ENCODE results near the gene SIRT7. TPM values are rescaled to one million over a fixed set of nuclear protein-coding genes. Genes with fewer than 3 reads are reported as not detected.

SIRT7 gene
- total RNA-seq, 1 donor from 2014 or later = 50.2 TPM

GRCh38 chr17:81915331-81915730 lies 2.6 kb downstream of the SIRT7 start:
- intact Hi-C loops (cut with micrococcal nuclease) = no loop called here
- H3K36me3 Mint-ChIP-seq (ENCODE audit: low read depth) = peaks cover 62% of the 10 kb centered on the region
- H3K27me3 Mint-ChIP-seq (ENCODE audit: low read depth) = no peaks in the 10 kb centered on the region
- H3K4me1 Mint-ChIP-seq (ENCODE audit: low read depth) = peaks cover 23% of the 10 kb centered on the region
- H3K4me3 Mint-ChIP-seq (ENCODE audit: low read depth) = no peak overlapping the region
- DNase-seq (ENCODE audit: low spot score) = no peak
- no peaks in the 10 kb centered on the region for H3K9me3 Mint-ChIP-seq
- no peak overlapping the region for H3K27ac Mint-ChIP-seq

GRCh38 chr17:81914103-81914850 lies 3.7 kb downstream of the SIRT7 start:
- Mint-ChIP-seq H3K27ac (no peak overlapping the region), H3K36me3 (ENCODE audit: low read depth) (peaks cover 58% of the 10 kb centered on the region), H3K4me1 (ENCODE audit: low read depth) (peaks cover 26% of the 10 kb centered on the region), H3K9me3 (no peaks in the 10 kb centered on the region), H3K4me3 (ENCODE audit: low read depth) (no peak overlapping the region), H3K27me3 (ENCODE audit: low read depth) (no peaks in the 10 kb centered on the region)
- intact Hi-C loops (cut with micrococcal nuclease) = no loop called here
- no peak for DNase-seq (ENCODE audit: low spot score)

DNA sequence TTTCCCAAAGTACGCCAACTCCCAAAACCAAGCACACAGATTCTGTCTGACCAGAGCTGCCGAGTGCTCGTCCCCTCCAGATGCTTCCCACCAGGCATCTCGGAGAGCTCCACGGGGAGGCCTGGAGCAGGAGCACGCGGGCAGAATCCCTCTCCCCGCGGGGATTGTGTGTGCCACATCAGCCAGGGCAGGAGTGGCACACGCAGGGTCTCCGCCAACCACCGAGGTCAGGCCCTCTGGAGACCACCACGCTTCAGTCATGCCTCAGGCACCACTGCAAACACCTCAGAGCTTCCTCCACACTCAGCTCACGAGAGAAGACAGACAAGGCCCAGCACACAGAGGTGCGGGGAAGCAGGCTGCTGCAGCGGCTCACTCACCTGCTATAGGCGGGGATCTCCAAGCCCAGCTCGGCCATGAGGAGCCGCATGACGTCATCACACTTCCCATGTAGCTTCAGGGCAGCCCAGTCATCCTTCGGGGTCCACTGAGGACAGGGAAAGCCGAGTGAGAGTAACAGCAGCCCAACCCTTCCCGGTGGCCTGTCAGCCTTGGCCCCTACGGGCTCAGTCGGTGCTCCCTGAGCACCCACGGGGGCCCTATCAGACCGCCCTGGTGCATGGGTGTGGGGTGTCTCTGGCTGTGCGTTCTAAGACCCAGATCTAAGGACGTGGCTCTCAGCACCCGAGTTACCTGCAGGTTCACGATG lies 4.4 kb downstream of the SIRT7 start:
- H3K4me1 Mint-ChIP-seq (ENCODE audit: low read depth) = peaks cover 26% of the 10 kb centered on the region
- peaks cover 54% of the 10 kb centered on the region for H3K36me3 Mint-ChIP-seq (ENCODE audit: low read depth)
- no peak for DNase-seq (ENCODE audit: low spot score)
- no peak overlapping the region for H3K4me3 Mint-ChIP-seq (ENCODE audit: low read depth)
- intact Hi-C loops (cut with micrococcal nuclease) = no loop called here
- no peaks in the 10 kb centered on the region for H3K27me3 Mint-ChIP-seq (ENCODE audit: low read depth)
- no peaks in the 10 kb centered on the region for H3K9me3 Mint-ChIP-seq
- no peak overlapping the region for H3K27ac Mint-ChIP-seq

DNA sequence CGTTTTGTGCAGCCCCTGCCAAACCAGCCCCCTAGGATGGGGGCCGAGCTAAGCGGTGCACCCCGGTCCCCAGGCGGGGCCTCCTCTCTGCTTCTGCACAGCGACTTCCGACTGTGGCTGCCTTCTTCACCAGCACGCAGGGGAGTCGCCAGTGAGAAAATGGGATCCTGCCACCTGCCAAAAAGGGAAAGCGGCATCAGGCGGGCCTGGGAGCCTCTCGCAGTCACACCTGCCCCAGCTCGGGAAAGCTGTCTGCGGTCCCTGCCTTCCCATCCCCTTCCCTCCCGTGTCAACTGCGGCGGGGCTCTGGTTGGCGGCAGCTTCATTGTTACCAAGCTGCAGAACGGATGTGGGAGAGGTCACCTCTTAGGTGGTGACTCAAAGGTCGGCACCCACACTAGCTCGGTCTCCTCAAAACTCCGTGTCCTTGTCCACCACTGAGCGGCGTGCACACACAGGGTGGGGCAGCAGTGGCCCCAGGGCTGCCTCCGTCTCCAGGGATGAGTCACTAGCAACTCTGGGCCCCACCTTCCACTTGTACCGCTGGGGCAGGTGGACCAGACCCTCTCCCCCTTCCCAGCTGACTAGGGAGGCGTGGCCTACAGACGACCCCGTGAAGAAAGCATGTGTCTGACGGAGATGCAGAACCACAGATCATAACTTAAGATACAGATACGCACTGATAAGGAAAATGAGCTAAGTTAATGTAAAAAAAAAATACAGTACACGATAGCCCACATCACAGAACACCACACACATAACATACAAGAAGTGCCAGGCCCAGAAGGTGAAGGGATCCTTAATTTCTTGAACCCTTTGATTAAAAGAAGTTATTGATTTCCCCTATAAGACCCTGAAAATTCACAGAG lies 5.3 kb downstream of the SIRT7 start:
- no peaks in the 10 kb centered on the region for H3K27me3 Mint-ChIP-seq (ENCODE audit: low read depth)
- no peak overlapping the region for H3K27ac Mint-ChIP-seq
- no peaks in the 10 kb centered on the region for H3K9me3 Mint-ChIP-seq
- H3K4me3 Mint-ChIP-seq (ENCODE audit: low read depth) = peak overlapping the region; percentile 33
- peaks cover 22% of the 10 kb centered on the region for H3K4me1 Mint-ChIP-seq (ENCODE audit: low read depth)
- H3K36me3 Mint-ChIP-seq (ENCODE audit: low read depth) = peaks cover 57% of the 10 kb centered on the region
- no peak for DNase-seq (ENCODE audit: low spot score)
- intact Hi-C loops (cut with micrococcal nuclease) = no loop called here

- DNase-seq (ENCODE audit: low spot score) = no peak
- H3K27me3 Mint-ChIP-seq (ENCODE audit: low read depth) = no peaks in the 10 kb centered on the region
- no peak overlapping the region for H3K27ac Mint-ChIP-seq
- peak overlapping the region; percentile 68 for H3K4me3 Mint-ChIP-seq (ENCODE audit: low read depth)
- peaks cover 52% of the 10 kb centered on the region for H3K36me3 Mint-ChIP-seq (ENCODE audit: low read depth)
- peaks cover 17% of the 10 kb centered on the region for H3K4me1 Mint-ChIP-seq (ENCODE audit: low read depth)
- intact Hi-C loops (cut with micrococcal nuclease) = no loop called here
- no peaks in the 10 kb centered on the region for H3K9me3 Mint-ChIP-seq
These were observed 6.0 kb downstream of the SIRT7 start for GRCh38 chr17:81911969-81912368.

GRCh38 chr17:81911277-81911961 lies 6.6 kb downstream of the SIRT7 start, which contains the start of gene PCYT2:
Gene PCYT2 (minus strand): TSS chr17:81911399. CDS start chr17:81911355, 44 bp downstream.
- Mint-ChIP-seq H3K27ac (peak within 1 kb of the TSS; percentile 60), H3K36me3 (ENCODE audit: low read depth) (peaks cover 53% of the 10 kb centered on the region), H3K4me3 (ENCODE audit: low read depth) (peak within 1 kb of the TSS; percentile 84), H3K4me1 (ENCODE audit: low read depth) (peaks cover 14% of the 10 kb centered on the region), H3K27me3 (ENCODE audit: low read depth) (no peaks in the 10 kb centered on the region), H3K9me3 (no peaks in the 10 kb centered on the region)
- peak; percentile 91 for DNase-seq (ENCODE audit: low spot score)
- intact Hi-C loops (cut with micrococcal nuclease) = no loop called here

DNA sequence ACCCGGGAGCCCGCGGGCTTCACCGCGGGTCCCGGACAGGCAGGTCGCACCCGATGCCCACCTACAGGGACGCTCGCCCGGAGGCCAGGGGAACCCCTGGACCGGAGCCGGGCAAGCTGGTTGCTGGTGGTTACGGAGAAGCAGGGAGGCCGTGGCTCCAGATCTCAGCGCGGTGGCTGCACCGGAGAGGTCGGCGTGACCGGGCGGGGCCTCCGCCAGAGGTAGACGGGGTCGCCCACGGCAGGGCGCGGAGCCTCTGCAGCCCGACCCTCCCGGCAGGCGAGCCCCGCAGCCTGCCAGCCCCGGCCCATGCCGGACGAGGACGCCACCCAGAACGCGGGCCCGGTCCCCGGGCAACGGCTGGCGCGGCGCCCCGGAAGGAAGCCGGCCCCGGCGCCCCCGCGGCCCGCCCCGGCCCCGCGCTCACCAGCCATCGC lies 7.1 kb downstream of the SIRT7 start:
- Mint-ChIP-seq H3K27ac (no peak overlapping the region), H3K4me1 (ENCODE audit: low read depth) (peaks cover 10% of the 10 kb centered on the region), H3K9me3 (no peaks in the 10 kb centered on the region), H3K36me3 (ENCODE audit: low read depth) (peaks cover 50% of the 10 kb centered on the region), H3K27me3 (ENCODE audit: low read depth) (no peaks in the 10 kb centered on the region), H3K4me3 (ENCODE audit: low read depth) (peak overlapping the region; percentile 84)
- no peak for DNase-seq (ENCODE audit: low spot score)
- intact Hi-C loops (cut with micrococcal nuclease) = no loop called here

DNA sequence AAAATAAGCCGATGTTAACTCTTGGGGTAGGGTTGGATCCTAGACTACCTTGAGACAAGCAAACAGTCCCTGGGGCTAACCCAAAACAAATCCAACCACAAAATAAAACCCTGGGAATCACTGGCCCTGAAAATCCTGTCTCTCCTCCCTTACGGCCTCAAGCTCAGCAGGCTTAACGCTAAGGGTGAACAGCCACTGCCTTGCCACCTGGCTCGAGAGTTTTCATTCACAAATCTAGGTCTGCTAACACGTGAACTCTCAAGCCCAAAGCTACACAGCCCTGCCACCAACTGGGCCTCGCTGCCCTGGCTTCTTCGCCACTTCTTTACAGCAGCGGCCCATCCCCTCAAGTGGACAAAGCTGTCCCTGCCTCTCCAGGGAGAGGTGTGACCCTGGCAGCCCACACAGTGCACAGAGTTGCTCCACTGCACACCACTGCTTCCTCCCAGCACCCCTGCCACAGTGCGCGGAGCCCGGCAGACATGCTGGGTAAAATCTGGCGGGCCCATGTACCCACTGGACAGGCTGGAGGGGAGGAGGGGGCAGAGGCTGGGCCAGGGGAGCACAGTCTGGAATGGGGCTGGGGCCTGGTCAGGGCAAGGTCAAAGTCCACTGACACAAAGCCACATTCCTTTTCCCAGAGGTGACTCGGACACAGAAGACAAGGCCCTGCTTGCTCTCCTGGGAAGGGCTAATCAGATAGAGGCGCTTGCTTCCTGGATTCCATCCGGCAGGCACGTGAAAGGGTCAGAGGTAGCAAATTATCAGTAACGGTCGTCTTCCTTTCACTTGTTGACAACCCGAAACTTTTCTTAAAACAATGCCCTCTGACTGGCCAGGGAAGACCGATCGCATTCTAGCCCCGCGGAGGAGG lies 7.8 kb downstream of the SIRT7 start:
- Mint-ChIP-seq H3K27ac (peak overlapping the region; percentile 60), H3K4me3 (ENCODE audit: low read depth) (peak overlapping the region; percentile 84), H3K9me3 (no peaks in the 10 kb centered on the region), H3K27me3 (ENCODE audit: low read depth) (no peaks in the 10 kb centered on the region), H3K36me3 (ENCODE audit: low read depth) (peaks cover 44% of the 10 kb centered on the region), H3K4me1 (ENCODE audit: low read depth) (peaks cover 8% of the 10 kb centered on the region)
- DNase-seq (ENCODE audit: low spot score) = no peak
- intact Hi-C loops (cut with micrococcal nuclease) = no loop called here

- Mint-ChIP-seq H3K4me1 (ENCODE audit: low read depth) (peaks cover 8% of the 10 kb centered on the region), H3K9me3 (no peaks in the 10 kb centered on the region), H3K4me3 (ENCODE audit: low read depth) (peak overlapping the region; percentile 84), H3K27me3 (ENCODE audit: low read depth) (no peaks in the 10 kb centered on the region), H3K27ac (no peak overlapping the region), H3K36me3 (ENCODE audit: low read depth) (peaks cover 36% of the 10 kb centered on the region)
- no peak for DNase-seq (ENCODE audit: low spot score)
- intact Hi-C loops (cut with micrococcal nuclease) = no loop called here
These were observed 8.7 kb downstream of the SIRT7 start for GRCh38 chr17:81909231-81909630.

- H3K4me3 Mint-ChIP-seq (ENCODE audit: low read depth) = no peak overlapping the region
- H3K36me3 Mint-ChIP-seq (ENCODE audit: low read depth) = peaks cover 35% of the 10 kb centered on the region
- H3K27ac Mint-ChIP-seq = no peak overlapping the region
- no peaks in the 10 kb centered on the region for H3K27me3 Mint-ChIP-seq (ENCODE audit: low read depth)
- no peak for DNase-seq (ENCODE audit: low spot score)
- no peaks in the 10 kb centered on the region for H3K9me3 Mint-ChIP-seq
- peaks cover 8% of the 10 kb centered on the region for H3K4me1 Mint-ChIP-seq (ENCODE audit: low read depth)
- intact Hi-C loops (cut with micrococcal nuclease) = no loop called here
These were observed 9.2 kb downstream of the SIRT7 start for GRCh38 chr17:81908793-81909192.

- Mint-ChIP-seq H3K9me3 (no peaks in the 10 kb centered on the region), H3K27ac (no peak overlapping the region), H3K27me3 (ENCODE audit: low read depth) (no peaks in the 10 kb centered on the region), H3K4me1 (ENCODE audit: low read depth) (peaks cover 8% of the 10 kb centered on the region), H3K4me3 (ENCODE audit: low read depth) (no peak overlapping the region), H3K36me3 (ENCODE audit: low read depth) (peaks cover 25% of the 10 kb centered on the region)
- intact Hi-C loops (cut with micrococcal nuclease) = no loop called here
- DNase-seq (ENCODE audit: low spot score) = no peak
These were observed 10.5 kb downstream of the SIRT7 start for GRCh38 chr17:81907219-81908145.

Data from activated T-helper 2 cell treated with anti-CD3 and anti-CD28 coated beads, Interferon-gamma antibody, Interleukin-2, Interleukin-4, amounts not matched to agents 10 μg/mL and 5 μg/mL and 100 μg/mL, durations not matched to agents 14 hours and 24 hours and 36 hours (primary cell).